ENCODE measurements around the gene GPX7.

GRCh38 chr1:52597912-52598311 is 4.3 kb upstream of the GPX7 start:
- TF ChIP-seq CTCF (IDR thresholded peaks at IDR 0.05), result no peak
- TF ChIP-seq POLR2A (IDR thresholded peaks at IDR 0.05), result no peak
